Occipital lobe (tissue), 2 donors: ENCODE data around the gene PAPPA. TPM values are rescaled to one million over a fixed set of nuclear protein-coding genes. Genes with fewer than 3 reads are reported as not detected.

Experiments used
- DNase-seq: peaks from one replicate; lab custom pipeline; 2025; lab: John Stamatoyannopoulos, UW
- total RNA-seq: library from RNA; depleted of rRNA; stranded (reverse); fragments of >200 nt; gene quantifications from one replicate; pipeline ENCODE4 v1.2.3, GENCODE V29; 2014

Gene PAPPA
- total RNA-seq, 1 donor from 2014 or later, result under 0.01 TPM

DNA sequence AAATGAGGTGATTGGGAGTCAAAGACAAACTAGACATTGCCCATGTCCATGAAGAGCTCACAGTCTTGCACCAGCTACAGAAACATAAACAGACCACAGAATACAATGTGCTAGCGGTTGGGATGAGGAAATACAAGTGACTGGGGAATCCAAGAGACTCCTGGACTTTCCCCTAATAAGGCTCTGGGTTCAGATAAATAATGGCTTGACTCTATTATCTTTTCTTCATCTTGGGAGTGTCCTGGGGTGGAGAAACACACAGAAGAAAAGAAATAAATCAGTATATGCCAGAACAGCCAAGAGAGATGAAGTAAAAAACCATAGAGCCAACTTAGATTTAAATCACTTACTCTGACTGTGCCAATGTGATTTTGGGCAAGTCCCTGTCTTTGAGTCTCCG lies 227.8 kb downstream of the PAPPA start:
- DNase-seq, result no peak

DNA sequence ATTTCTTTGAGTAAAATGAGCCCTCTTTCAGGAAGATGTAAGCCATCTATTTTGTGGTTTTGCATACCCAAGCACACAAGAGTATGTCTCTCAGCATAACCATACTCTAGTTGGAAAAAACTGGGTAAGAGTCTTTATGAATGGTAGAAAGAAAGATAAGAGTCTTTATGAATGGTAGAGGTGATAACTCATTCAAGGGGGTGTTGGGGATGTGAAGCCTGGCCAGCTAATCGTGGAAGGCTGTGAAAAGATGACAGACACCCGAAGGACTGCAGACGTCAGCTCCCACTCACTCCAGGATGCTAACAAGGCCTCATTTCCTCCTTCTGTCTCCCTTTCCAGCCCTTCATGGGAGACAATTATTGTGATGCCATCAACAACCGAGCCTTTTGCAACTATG lies 228.5 kb downstream of the PAPPA start:
- no peak for DNase-seq

DNA sequence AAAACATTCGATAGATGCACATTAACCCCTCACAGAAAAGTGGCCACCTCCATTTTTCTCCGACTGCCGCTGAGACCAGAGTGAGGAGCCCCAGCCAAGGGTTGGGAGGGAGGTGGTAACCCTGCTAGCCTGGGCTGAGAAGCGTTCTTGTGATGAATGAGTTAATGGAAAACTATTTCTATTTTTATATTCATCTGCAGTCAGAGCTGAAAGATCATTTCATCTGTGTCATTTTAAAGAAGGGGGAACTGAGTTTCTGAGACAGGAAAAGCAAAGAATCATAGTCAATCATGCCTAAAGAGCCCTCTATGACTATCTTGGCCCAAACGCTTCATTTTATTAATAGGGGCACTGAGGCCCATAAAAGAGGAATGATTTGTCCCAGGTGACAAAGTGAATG lies 229.5 kb downstream of the PAPPA start:
- DNase-seq, result no peak

GRCh38 chr9:116383936-116384335 lies 230.3 kb downstream of the PAPPA start:
- DNase-seq, result no peak

DNA sequence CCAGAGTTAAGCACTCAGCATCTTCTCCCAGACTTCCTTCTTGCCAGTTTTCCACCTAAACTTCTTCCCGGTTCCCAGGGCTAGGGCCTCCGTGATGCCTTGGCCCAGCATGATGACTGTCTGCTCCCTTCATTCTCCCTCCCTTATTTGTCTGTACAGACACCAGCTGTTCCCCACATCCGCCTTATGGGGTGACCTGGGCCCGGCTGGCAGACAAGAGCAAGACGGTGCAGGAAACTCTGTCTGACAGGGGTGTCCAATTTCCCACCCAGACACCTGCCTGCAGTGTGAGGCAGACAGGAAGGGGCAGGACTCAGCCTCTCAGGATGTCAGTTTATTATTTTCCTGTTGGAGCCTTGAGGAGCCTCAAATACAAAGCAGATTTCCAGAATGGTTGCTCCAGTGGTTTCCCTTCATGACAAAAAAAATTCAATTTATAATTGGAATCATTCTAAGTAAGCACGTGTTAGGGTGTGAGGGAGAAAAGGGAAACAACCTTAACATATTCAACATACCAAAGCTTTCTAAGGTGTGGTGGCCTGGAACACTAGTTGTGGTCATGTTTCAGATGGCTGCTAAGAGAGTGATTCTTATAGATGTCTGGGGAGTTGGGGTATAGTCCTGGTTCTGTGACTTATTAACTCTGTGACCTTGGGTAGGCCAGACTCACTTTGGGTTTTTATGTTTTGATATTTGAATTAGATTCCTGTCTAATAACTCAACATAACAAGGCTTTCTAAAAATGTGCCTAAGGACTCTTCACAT lies 234.5 kb downstream of the PAPPA start:
- DNase-seq, result no peak

GRCh38 chr9:116389541-116390302 lies 236.1 kb downstream of the PAPPA start:
- no peak for DNase-seq

DNA sequence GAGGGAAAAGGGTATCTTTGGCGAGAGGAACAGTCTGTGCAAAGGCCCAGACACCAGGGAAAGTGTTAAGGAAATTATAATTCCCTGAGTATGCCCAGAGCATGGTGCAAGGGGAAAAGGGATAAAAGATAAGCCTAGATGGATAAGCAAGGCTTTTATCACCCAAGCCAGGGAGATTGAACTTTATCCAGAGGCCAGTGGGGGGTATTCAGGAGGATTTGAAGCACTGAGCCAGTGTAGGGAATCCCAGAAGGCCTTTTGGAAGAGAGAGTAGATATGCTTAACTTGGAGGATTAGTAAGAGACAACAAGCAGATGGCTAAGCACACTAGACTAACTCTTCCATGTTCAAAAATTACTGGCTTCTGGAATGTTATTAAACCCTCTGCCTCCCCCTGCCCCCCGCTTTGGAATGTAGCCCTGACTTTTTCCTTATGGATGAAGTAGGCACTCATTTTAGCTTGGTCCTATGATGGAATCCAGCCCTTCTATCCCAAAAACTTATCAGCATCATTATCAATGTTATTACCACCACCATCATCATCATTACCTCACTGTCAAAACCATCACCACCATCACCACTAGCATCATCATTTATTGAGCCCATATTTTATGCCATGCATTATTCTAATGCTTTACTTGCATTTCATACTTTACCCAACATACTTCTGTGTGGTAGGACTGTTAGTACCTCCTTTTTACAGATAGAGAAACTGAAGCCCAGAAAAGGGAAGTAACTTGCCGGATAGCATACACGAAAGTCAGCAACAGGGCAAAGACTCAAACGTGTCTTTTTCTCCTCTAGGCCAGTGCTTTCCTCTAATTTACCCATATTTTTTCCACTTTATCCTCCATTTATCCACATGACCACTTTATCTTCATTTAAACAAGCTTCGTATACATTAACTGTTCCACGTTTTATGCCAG lies 237.0 kb downstream of the PAPPA start:
- no peak for DNase-seq

- no peak for DNase-seq
Measured at GRCh38 chr9:116391306-116391900, 237.8 kb downstream of the PAPPA start.

DNA sequence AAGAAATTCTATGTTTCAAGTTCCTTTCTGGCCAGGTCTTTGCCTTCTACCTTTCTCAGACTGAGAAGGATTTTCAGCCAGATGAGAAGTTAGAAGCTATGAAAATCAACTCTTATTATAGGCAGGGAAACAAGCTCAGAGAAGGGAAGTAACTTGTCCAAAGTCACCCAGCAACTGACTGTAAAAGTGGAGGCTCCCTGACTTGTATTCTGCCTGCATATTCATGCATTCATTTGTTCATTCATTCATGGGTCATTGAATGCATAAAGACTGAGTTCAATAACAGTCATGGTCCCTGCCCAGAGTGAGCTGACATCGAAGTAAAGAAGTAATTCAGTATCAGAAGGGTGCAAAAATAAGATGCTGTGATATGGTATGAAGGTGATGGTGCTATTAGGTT lies 239.6 kb downstream of the PAPPA start:
- no peak for DNase-seq

DNA sequence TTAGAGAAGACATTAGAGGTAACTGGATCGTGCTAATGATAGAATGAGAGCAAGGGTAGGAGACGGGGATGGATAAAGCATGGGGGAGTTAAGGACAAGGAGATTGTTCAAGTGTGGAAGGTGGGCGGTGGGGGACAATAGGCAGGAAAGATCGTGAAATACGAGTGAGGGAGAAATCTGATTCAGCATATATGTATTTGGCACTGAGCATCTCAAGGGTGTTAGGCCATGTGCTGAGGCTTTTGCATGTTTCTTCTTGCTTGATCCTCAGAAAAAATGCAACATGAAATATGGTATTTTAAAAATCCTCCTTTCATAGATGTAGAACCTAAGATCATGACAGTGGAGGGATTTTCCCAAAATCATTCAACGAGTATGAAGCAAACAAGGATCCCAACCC lies 240.5 kb downstream of the PAPPA start:
- DNase-seq, result no peak

DNA sequence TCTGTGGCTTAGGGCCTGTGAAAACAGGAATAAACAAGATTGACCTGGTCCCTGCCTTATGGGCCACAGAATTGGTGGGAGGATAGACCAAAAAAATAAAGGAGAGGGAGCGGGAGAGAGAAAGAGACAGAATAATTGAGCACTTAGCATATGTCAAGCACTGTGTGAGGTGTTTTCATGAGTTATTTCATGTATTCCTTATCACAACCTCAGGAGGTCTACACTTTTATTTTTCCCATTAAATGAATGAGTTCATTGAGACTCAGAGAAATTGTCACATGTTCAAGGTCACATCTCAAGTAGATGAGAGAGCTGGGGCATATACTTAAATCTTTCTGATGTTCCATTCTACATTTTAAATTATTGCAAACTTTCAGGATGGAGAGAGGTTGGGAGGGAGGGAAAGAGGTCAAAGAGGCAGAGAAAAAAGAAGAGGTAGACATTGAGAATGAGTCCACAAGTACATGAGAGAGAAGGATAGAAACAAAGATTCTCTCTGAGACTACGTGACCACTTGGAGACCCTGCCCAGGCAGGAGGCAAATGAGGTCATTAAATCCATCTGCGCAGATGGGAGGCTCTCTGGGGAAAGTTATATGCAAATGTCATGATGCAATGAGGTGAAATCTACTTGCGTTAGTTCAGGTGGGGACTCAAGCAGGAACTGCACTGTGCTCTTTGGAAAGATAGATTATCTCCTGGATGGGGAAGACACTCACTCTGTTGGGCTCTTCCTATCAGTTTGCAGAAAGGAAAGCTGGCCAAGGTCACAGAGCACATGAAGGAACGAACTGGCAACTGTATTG lies 241.5 kb downstream of the PAPPA start:
- no peak for DNase-seq

- no peak for DNase-seq
Measured at GRCh38 chr9:116395699-116396037, 242.1 kb downstream of the PAPPA start.

- DNase-seq, result no peak
Measured at GRCh38 chr9:116403171-116403570, 249.6 kb downstream of the PAPPA start.

DNA sequence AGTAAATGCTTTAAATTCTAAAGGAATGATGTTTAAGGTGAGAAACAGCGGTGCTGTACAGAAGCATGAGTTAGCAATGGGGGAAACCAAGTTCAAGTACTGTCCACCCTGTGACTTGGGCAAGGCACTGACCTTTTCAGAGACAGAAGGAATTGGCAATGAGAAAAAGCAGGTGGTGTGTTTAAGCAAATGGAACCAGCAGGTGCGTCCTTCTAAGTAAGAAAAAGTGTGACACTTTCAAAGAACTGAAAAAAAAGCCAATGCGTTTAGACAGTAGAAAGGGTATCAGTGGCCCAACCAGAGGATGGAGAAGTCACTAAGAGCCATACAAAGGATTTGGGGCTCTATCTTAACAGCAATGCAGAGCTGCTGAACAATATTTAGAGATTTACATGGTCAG lies 250.6 kb downstream of the PAPPA start:
- DNase-seq, result no peak

GRCh38 chr9:116405321-116405720 lies 251.7 kb downstream of the PAPPA start:
- no peak for DNase-seq

DNA sequence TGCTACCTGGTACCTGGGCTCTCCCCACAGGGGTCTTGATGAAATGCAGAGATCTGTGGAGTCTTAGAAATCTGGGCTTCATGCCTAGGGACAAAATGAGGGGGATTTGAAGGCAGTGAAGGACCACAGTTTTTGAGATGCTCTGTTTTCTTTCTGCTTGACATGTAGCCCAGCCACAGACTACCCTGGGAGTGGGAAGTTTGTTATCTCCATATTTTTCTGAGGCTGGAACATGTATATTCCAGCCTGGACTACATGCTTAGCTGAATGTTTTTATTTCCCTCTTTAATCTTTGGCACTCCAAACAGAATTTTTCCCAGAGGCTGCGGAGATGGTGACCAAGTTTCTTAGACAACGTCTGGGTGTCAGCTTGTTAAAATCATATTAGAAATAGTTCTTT lies 252.9 kb downstream of the PAPPA start:
- DNase-seq, result no peak

GRCh38 chr9:116409129-116409528 lies 255.5 kb downstream of the PAPPA start:
- DNase-seq, result no peak

DNA sequence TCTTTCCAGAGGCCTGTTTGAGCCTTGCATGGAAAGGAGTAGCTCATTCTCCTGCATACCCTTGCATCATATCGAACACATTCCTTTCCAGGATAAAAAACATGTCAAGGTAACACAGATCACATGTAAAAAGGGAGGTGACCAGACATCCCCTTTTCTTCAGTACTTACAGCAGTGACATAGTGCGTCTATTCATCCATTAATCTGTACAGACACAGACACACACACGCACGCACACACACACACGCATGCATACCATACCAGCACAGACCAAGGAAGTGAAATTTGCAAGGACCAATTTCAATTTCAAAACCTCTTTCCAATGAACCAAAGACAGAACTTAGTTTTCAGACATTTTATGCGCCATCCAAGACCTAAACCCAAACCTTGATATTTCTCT lies 256.0 kb downstream of the PAPPA start:
- no peak for DNase-seq

DNA sequence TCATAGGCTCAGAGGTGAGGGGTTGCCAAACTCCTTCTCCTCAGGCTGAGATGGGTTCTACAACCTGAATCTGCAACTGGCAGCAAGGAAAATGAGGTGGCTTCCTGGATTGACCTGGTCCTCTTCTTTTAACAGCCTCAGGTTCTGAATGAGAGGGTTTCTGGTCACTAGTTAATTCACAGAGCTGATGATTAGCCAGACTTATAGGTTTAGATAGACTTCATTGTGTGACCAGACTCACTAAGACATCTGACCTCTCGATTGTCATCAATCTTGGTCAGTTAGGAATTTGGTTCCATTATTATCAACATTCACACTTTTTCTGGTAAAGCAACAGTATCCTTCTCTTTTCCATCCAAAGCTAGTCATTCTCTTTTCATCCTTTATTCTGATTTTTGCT lies 257.9 kb downstream of the PAPPA start:
- DNase-seq, result no peak

- DNase-seq, result no peak
Measured at GRCh38 chr9:116414374-116414773, 260.8 kb downstream of the PAPPA start.

GRCh38 chr9:116416421-116416820 lies 262.8 kb downstream of the PAPPA start:
- DNase-seq, result no peak
